ENCODE results near the gene G6PC3.

G6PC3 gene

GRCh38 chr17:44059101-44059892 lies 11.2 kb upstream of the G6PC3 start:
- no peak for DNase-seq (ENCODE audit: low read depth in 1 of 2, low spot score in 1 of 2)

GRCh38 chr17:44061446-44061845 lies 9.1 kb upstream of the G6PC3 start:
- no peak for DNase-seq (ENCODE audit: low read depth in 1 of 2, low spot score in 1 of 2)

- no peak for DNase-seq (ENCODE audit: low read depth in 1 of 2, low spot score in 1 of 2)
Observed at GRCh38 chr17:44062871-44063270, 7.7 kb upstream of the G6PC3 start.

- no peak for DNase-seq (ENCODE audit: low read depth in 1 of 2, low spot score in 1 of 2)
Observed at GRCh38 chr17:44063704-44064639, 6.6 kb upstream of the G6PC3 start.

- no peak for DNase-seq (ENCODE audit: low read depth in 1 of 2, low spot score in 1 of 2)
Observed at GRCh38 chr17:44065668-44066203, 4.8 kb upstream of the G6PC3 start.

- DNase-seq (ENCODE audit: low read depth in 1 of 2, low spot score in 1 of 2), result peak; percentile 81 to 86
Observed at GRCh38 chr17:44066204-44066930, 4.2 kb upstream of the G6PC3 start, which contains the start of gene LSM12. TSS of gene LSM12 (minus strand) at chr17:44066671. CDS start at chr17:44066587, 84 bp downstream.

- no peak for DNase-seq (ENCODE audit: low read depth in 1 of 2, low spot score in 1 of 2)
Observed at GRCh38 chr17:44067545-44067940, 3.0 kb upstream of the G6PC3 start.

GRCh38 chr17:44069974-44070454 lies 521 bp upstream of the G6PC3 start:
- no peak for DNase-seq (ENCODE audit: low read depth in 1 of 2, low spot score in 1 of 2)

- no peak for DNase-seq (ENCODE audit: low read depth in 1 of 2, low spot score in 1 of 2)
Observed at GRCh38 chr17:44071198-44071520, 624 bp downstream of the G6PC3 start.

GRCh38 chr17:44071772-44072171 lies 1.2 kb downstream of the G6PC3 start:
- DNase-seq (ENCODE audit: low read depth in 1 of 2, low spot score in 1 of 2), result no peak

GRCh38 chr17:44074231-44074910 lies 3.8 kb downstream of the G6PC3 start:
- DNase-seq (ENCODE audit: low read depth in 1 of 2, low spot score in 1 of 2), result no peak

GRCh38 chr17:44074911-44075285 lies 4.4 kb downstream of the G6PC3 start:
- no peak for DNase-seq (ENCODE audit: low read depth in 1 of 2, low spot score in 1 of 2)

- no peak for DNase-seq (ENCODE audit: low read depth in 1 of 2, low spot score in 1 of 2)
Observed at GRCh38 chr17:44075598-44076293, 5.2 kb downstream of the G6PC3 start.

- DNase-seq (ENCODE audit: low read depth in 1 of 2, low spot score in 1 of 2), result no peak
Observed at GRCh38 chr17:44076716-44077594, 6.4 kb downstream of the G6PC3 start.

GRCh38 chr17:44077595-44077909 lies 7.0 kb downstream of the G6PC3 start:
- no peak for DNase-seq (ENCODE audit: low read depth in 1 of 2, low spot score in 1 of 2)

- DNase-seq (ENCODE audit: low read depth in 1 of 2, low spot score in 1 of 2), result no peak
Observed at GRCh38 chr17:44078412-44078811, 7.9 kb downstream of the G6PC3 start.

GRCh38 chr17:44079877-44080821 lies 9.6 kb downstream of the G6PC3 start:
- DNase-seq (ENCODE audit: low read depth in 1 of 2, low spot score in 1 of 2), result no peak

- DNase-seq (ENCODE audit: low read depth in 1 of 2, low spot score in 1 of 2), result no peak
Observed at GRCh38 chr17:44081681-44082080, 11.1 kb downstream of the G6PC3 start.

All from activated T-helper 1 cell treated with anti-CD3 and anti-CD28 coated beads, Interleukin-2, amount 50 U/mL, for 16 hours (primary cell).